Activated T-cell treated with anti-CD3 and anti-CD28 coated beads, Interleukin-2, amount 50 U/mL, for 4 hours (primary cell): Measurements from ENCODE around the gene ARMC2. TPM values are rescaled to one million over a fixed set of nuclear protein-coding genes. Genes with fewer than 3 reads are reported as not detected.
"Not testable (repeated sequence)": the region's sequence is repeated elsewhere in the genome, so short reads cannot be mapped to it uniquely, and the experiment has no call there.

Experiments
- ATAC-seq, 2 donors: fragments of 200-7000 bp; cut with Tn5 transposase; one replicate each; pipeline ENCODE4 v1.10.0; 2021
- DNase-seq: peaks from one replicate; pipeline ENCODE4 v3.0.0-alpha.2; 2020
- H3K27me3 Mint-ChIP-seq: one replicate; pipeline ENCODE4 v1.8.0; 2021; ENCODE audit warnings: low read depth, mixed read lengths
- H3K36me3 Mint-ChIP-seq: one replicate; pipeline ENCODE4 v1.8.0; 2022; ENCODE audit warnings: mixed read lengths; ENCODE audit not compliant: insufficient read depth
- H3K4me1 Mint-ChIP-seq: one replicate; pipeline ENCODE4 v1.8.0; 2021; ENCODE audit warnings: low read depth, mixed read lengths
- H3K4me3 Mint-ChIP-seq: one replicate; pipeline ENCODE4 v1.8.0; 2021; ENCODE audit warnings: mild to moderate bottlenecking, moderate library complexity, mixed read lengths
- H3K9me3 Mint-ChIP-seq: one replicate; pipeline ENCODE4 v1.8.0; 2021; ENCODE audit warnings: mixed read lengths
- total RNA-seq, 3 donors: library from RNA; stranded (reverse); gene quantifications; one replicate each; pipeline ENCODE4 v1.2.1, GENCODE V29; 2021

The ARMC2 gene
- total RNA-seq, 3 donors from 2014 or later: 2.2 to 2.8 (median 2.3) TPM

DNA sequence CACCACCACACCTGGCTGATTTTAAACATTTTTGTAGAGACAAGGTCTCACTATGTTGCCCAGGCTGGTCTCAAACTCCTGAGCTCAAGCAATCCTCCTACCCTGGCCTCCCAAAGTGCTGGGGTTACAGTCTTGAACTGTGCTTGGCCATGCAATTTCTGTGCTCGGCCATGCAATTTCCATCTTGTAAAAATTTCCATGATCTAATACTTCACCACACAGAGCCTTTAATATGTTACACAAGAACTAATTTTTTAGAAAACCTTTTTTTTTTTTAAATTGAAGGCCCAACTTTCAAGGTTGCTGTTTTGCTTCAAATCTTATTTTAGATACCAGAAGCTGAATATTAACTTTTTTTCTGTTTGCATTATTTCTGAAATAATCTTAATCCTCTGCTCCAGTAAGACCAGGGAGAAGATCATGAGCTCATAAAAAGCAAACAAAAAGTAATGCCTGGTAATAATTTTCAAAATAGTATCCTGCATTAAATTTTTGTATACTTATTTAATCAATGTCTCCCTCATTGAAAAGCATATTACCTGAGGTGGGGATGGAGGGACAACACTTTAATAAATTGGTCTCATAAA is 38.1 kb upstream of the ARMC2 start:
- Mint-ChIP-seq H3K9me3 (no peaks in the 10 kb centered on the region), H3K4me1 (peaks cover 3% of the 10 kb centered on the region)
- no peak for DNase-seq

GRCh38 chr6:108811490-108811889 is 36.7 kb upstream of the ARMC2 start:
- DNase-seq (no peak), ATAC-seq (no peak)
- peaks cover 5% of the 10 kb centered on the region for H3K27me3 Mint-ChIP-seq

More for the DNA sequence above, 38.1 kb upstream of the ARMC2 start:
- H3K36me3 Mint-ChIP-seq: no peaks in the 10 kb centered on the region
- H3K4me3 Mint-ChIP-seq: no peak overlapping the region
- no peaks in the 10 kb centered on the region for H3K27me3 Mint-ChIP-seq
- ATAC-seq: no peak

DNA sequence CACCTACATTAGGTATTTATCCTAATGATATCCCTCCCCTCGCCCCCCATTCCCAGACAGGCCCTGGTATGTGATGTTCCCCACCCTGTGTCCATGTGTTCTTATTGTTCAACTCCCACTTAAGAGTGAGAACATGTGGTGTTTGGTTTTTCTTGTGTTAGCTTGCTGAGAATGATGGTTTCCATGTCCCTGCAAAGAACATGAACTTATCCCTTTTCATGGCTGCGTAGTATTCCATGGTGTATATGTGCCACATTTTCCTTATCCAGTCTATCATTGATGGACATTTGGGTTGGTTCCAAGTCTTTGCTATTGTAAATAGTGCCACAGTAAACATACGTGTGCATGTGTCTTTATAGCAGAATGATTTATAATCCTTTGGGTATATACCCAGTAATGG is 35.0 kb upstream of the ARMC2 start:
- H3K36me3 Mint-ChIP-seq, DNase-seq, H3K27me3 Mint-ChIP-seq, ATAC-seq, H3K4me1 Mint-ChIP-seq, H3K4me3 Mint-ChIP-seq: not testable (repeated sequence)
- peaks cover 15% of the 10 kb centered on the region for H3K9me3 Mint-ChIP-seq

More at GRCh38 chr6:108811490-108811889, 36.7 kb upstream of the ARMC2 start:
- Mint-ChIP-seq H3K9me3 (peaks cover 5% of the 10 kb centered on the region), H3K4me1 (no peaks in the 10 kb centered on the region), H3K36me3 (no peaks in the 10 kb centered on the region), H3K4me3 (no peak overlapping the region)

DNA sequence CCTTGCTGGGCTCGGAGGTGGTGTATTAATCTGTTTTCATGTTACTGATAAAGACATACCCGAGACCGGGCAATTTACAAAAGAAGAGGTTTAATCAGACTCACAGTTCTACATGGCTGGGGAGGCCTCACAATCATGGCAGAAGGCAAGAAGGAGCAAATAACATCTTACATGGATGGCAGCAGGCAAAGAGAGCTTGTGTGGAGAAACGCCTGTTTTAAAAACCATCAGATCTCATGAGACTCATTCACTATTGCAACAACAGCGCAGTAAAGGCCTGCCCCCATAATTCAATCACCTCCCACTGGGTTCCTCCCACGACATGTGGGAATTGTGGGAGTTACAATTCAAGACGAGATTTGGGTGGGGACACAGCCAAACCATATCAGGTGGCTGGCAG is 30.9 kb upstream of the ARMC2 start:
- not testable (repeated sequence) for H3K27me3 Mint-ChIP-seq, ATAC-seq, DNase-seq, H3K36me3 Mint-ChIP-seq, H3K4me3 Mint-ChIP-seq, H3K4me1 Mint-ChIP-seq
- peaks cover 15% of the 10 kb centered on the region for H3K9me3 Mint-ChIP-seq

DNA sequence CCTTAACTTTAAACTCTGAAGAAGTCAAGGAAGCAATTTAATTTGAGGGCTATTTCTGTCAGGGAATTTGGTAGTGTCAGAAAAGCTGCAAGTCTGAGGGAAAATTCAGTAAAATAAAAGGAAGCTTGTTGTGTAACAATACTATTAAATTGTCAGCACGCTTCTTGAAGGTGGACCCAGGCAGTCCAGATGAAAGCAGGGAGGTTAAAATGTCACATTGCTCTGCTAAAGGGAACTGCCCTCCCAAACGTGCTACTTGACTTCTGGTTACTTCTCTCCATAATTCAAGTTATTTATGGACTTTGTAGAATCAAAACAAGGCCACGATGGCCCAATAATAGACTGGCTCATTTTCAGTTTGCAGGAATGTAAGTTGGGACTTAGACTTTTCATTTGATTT is 28.2 kb upstream of the ARMC2 start:
- peaks cover 3% of the 10 kb centered on the region for H3K36me3 Mint-ChIP-seq
- no peaks in the 10 kb centered on the region for H3K4me1 Mint-ChIP-seq
- peaks cover 5% of the 10 kb centered on the region for H3K27me3 Mint-ChIP-seq
- ATAC-seq: no peak
- peaks cover 21% of the 10 kb centered on the region for H3K9me3 Mint-ChIP-seq
- H3K4me3 Mint-ChIP-seq: no peak overlapping the region
- no peak for DNase-seq

GRCh38 chr6:108822401-108822800 is 25.8 kb upstream of the ARMC2 start:
- no peak overlapping the region for H3K4me3 Mint-ChIP-seq
- H3K27me3 Mint-ChIP-seq: no peaks in the 10 kb centered on the region
- ATAC-seq: no peak
- no peaks in the 10 kb centered on the region for H3K4me1 Mint-ChIP-seq
- DNase-seq: no peak
- peaks cover 24% of the 10 kb centered on the region for H3K9me3 Mint-ChIP-seq
- peaks cover 2% of the 10 kb centered on the region for H3K36me3 Mint-ChIP-seq

- Mint-ChIP-seq H3K4me1 (no peaks in the 10 kb centered on the region), H3K9me3 (peaks cover 23% of the 10 kb centered on the region), H3K36me3 (peaks cover 2% of the 10 kb centered on the region), H3K4me3 (no peak overlapping the region), H3K27me3 (no peaks in the 10 kb centered on the region)
- DNase-seq: no peak
- ATAC-seq: no peak
Observed at GRCh38 chr6:108825326-108825725, 22.9 kb upstream of the ARMC2 start.

- no peak for ATAC-seq
- H3K27me3 Mint-ChIP-seq: no peaks in the 10 kb centered on the region
- DNase-seq: no peak
- H3K9me3 Mint-ChIP-seq: peaks cover 9% of the 10 kb centered on the region
- no peak overlapping the region for H3K4me3 Mint-ChIP-seq
- peaks cover 3% of the 10 kb centered on the region for H3K4me1 Mint-ChIP-seq
- no peaks in the 10 kb centered on the region for H3K36me3 Mint-ChIP-seq
Observed at GRCh38 chr6:108831104-108831503, 17.1 kb upstream of the ARMC2 start.

- ATAC-seq (no peak), DNase-seq (no peak)
- H3K4me1 Mint-ChIP-seq: peaks cover 13% of the 10 kb centered on the region
- H3K36me3 Mint-ChIP-seq: no peaks in the 10 kb centered on the region
- H3K9me3 Mint-ChIP-seq: no peaks in the 10 kb centered on the region
- H3K27me3 Mint-ChIP-seq: no peaks in the 10 kb centered on the region
- H3K4me3 Mint-ChIP-seq: no peak overlapping the region
Observed at GRCh38 chr6:108832738-108833137, 15.5 kb upstream of the ARMC2 start.

GRCh38 chr6:108835218-108835850 is 12.9 kb upstream of the ARMC2 start:
- no peaks in the 10 kb centered on the region for H3K9me3 Mint-ChIP-seq
- no peaks in the 10 kb centered on the region for H3K27me3 Mint-ChIP-seq
- H3K36me3 Mint-ChIP-seq: no peaks in the 10 kb centered on the region
- H3K4me3 Mint-ChIP-seq: no peak overlapping the region
- peak; percentile 81 for DNase-seq
- peaks cover 25% of the 10 kb centered on the region for H3K4me1 Mint-ChIP-seq
- peak; percentile 91 to 94 for ATAC-seq

GRCh38 chr6:108836061-108836460 is 12.2 kb upstream of the ARMC2 start:
- peaks cover 25% of the 10 kb centered on the region for H3K4me1 Mint-ChIP-seq
- no peaks in the 10 kb centered on the region for H3K9me3 Mint-ChIP-seq
- no peaks in the 10 kb centered on the region for H3K36me3 Mint-ChIP-seq
- no peaks in the 10 kb centered on the region for H3K27me3 Mint-ChIP-seq
- ATAC-seq (no peak), DNase-seq (no peak)
- H3K4me3 Mint-ChIP-seq: no peak overlapping the region

DNA sequence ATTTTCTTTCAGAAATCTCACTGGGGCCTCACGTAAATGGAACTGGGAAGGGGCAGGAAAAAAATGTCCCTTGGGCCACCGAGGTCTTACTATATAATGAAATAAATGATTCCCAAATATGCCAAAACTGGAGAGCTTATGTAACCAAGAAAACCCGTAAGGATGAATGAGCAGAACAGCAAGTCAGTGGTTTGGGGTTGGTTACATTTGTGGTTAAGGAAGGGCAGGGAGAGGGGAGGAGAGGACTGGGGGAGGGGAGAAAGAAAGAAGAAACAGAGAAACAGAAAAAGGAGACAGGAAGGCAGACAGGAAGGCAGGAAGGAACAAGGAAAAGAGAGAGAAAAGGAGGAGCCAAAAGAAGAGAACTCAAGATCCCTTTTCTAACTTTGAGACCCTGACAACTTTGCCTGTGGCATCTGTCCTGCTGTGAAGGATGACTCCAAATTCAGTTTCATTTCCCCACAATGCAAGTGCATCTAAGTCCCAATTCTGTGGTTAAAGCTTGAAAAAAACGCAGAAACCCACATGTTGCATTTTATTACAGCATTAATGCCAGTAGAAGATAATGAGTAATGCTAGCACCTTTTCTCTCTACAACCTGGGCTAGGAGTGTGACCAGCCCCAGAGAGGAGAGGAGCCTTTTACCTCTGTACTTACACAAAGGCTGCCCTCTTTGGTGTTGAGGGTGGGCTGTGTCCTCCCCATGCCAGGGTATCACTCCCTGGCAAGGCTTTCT is 10.8 kb upstream of the ARMC2 start:
- no peak overlapping the region for H3K4me3 Mint-ChIP-seq
- peaks cover 25% of the 10 kb centered on the region for H3K4me1 Mint-ChIP-seq
- no peaks in the 10 kb centered on the region for H3K9me3 Mint-ChIP-seq
- no peaks in the 10 kb centered on the region for H3K27me3 Mint-ChIP-seq
- ATAC-seq: peak; percentile 65 to 78
- DNase-seq: no peak
- H3K36me3 Mint-ChIP-seq: no peaks in the 10 kb centered on the region

DNA sequence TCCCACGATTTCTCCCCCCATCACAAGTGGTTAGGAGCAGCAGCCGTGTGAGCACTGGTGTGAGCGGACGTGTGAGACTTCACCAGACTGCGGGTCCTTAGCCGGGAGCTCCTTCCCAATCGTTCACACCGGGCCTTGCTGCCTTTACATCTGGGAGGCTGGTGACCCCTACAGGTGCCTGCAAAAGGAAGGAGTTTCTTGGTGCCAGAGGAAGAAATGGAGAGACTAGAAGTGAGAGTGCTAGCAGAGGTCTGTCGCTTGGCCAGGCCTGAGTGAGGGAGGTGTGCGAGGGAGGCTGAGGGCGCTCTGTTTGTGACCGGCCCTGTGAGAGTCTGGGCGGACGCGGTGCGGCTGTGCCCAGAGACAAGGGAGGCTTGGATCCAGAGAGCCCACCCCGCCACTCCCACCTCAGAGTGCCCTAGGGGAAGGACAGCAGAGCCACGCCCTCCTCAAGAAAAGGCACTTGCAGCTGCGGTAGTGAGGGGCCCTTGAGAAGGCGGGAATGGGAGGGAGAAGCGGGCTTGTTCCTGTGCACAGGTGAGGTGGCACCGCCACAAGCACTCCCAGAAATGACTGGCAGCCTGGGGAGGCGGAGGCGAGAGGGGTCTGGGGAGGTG is 10.0 kb upstream of the ARMC2 start:
- Mint-ChIP-seq H3K9me3 (no peaks in the 10 kb centered on the region), H3K27me3 (no peaks in the 10 kb centered on the region), H3K4me3 (peak overlapping the region; percentile 37), H3K4me1 (peaks cover 25% of the 10 kb centered on the region), H3K36me3 (no peaks in the 10 kb centered on the region)
- ATAC-seq (no peak), DNase-seq (no peak)

DNA sequence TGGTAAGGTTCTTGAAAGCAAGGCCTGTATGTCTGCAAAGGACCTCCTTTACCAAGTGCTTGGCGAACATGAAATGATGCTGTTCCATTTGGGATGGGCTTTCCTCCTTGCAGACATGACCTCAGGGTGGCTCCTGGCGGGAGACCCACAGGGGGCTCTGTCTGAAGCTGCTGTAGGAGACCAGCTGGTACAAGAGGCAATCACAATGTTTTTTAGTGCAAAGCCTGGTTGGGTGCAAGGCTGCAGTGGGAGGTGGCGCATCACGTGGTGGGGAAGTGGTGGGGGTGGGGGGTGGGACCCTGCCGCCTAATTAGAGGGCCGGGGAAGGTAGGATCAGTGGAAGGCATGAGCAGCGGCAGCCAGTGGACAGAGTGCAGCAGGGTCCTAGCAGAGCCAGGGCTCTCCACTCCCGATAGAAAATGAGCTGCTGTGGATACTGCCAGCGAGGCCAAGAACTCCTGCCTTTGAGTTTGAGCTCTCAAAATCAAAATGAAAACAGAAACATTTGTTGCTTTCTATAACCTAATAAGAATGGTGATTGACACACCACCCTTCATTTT is 9.1 kb upstream of the ARMC2 start:
- no peaks in the 10 kb centered on the region for H3K27me3 Mint-ChIP-seq
- no peak overlapping the region for H3K4me3 Mint-ChIP-seq
- H3K9me3 Mint-ChIP-seq: no peaks in the 10 kb centered on the region
- ATAC-seq (no peak), DNase-seq (no peak)
- H3K4me1 Mint-ChIP-seq: peaks cover 25% of the 10 kb centered on the region
- no peaks in the 10 kb centered on the region for H3K36me3 Mint-ChIP-seq
